A204.1 (cell line): ENCODE data around the gene LHFPL6.

Source experiments
- FAIRE-seq: peaks from 2 replicates; lab custom pipeline; 2012; peaks lifted over from hg19 to GRCh38; lab: Jason Lieb, UNC

LHFPL6 gene

GRCh38 chr13:39379667-39380655 is 223.0 kb downstream of the LHFPL6 start:
- FAIRE-seq = no peak

- FAIRE-seq = no peak
Measured at GRCh38 chr13:39379118-39379517, 223.9 kb downstream of the LHFPL6 start.

- FAIRE-seq = no peak
Measured at GRCh38 chr13:39378306-39378705, 224.7 kb downstream of the LHFPL6 start.

- FAIRE-seq = no peak
Measured at GRCh38 chr13:39377699-39378098, 225.3 kb downstream of the LHFPL6 start.

GRCh38 chr13:39376076-39376475 is 226.9 kb downstream of the LHFPL6 start:
- FAIRE-seq = no peak

- FAIRE-seq = no peak
Measured at GRCh38 chr13:39375601-39376000, 227.4 kb downstream of the LHFPL6 start.

- FAIRE-seq = no peak
Measured at GRCh38 chr13:39374741-39375189, 228.2 kb downstream of the LHFPL6 start.

GRCh38 chr13:39373145-39373544 is 229.8 kb downstream of the LHFPL6 start:
- no peak for FAIRE-seq

GRCh38 chr13:39371706-39372105 is 231.3 kb downstream of the LHFPL6 start:
- no peak for FAIRE-seq

GRCh38 chr13:39370554-39370953 is 232.4 kb downstream of the LHFPL6 start:
- no peak for FAIRE-seq

- FAIRE-seq = no peak
Measured at GRCh38 chr13:39370048-39370447, 232.9 kb downstream of the LHFPL6 start.

- FAIRE-seq = no peak
Measured at GRCh38 chr13:39369161-39369890, 233.7 kb downstream of the LHFPL6 start.

- no peak for FAIRE-seq
Measured at GRCh38 chr13:39365879-39366278, 237.1 kb downstream of the LHFPL6 start.

- no peak for FAIRE-seq
Measured at GRCh38 chr13:39364947-39365468, 238.0 kb downstream of the LHFPL6 start.

- FAIRE-seq = no peak
Measured at GRCh38 chr13:39363382-39363772, 239.6 kb downstream of the LHFPL6 start.

- no peak for FAIRE-seq
Measured at GRCh38 chr13:39362652-39363381, 240.2 kb downstream of the LHFPL6 start.

- no peak for FAIRE-seq
Measured at GRCh38 chr13:39353988-39354387, 249.0 kb downstream of the LHFPL6 start.

GRCh38 chr13:39350461-39350881 is 252.5 kb downstream of the LHFPL6 start:
- FAIRE-seq = no peak

- no peak for FAIRE-seq
Measured at GRCh38 chr13:39349391-39349960, 253.5 kb downstream of the LHFPL6 start.

GRCh38 chr13:39347926-39348901 is 254.8 kb downstream of the LHFPL6 start:
- no peak for FAIRE-seq

- no peak for FAIRE-seq
Measured at GRCh38 chr13:39345982-39346381, 257.0 kb downstream of the LHFPL6 start.
